Activated effector memory CD4-positive, alpha-beta T cell treated with anti-CD3 and anti-CD28 coated beads, Interleukin-2, amount 50 U/mL, for 16 hours (primary cell): ENCODE results near the gene NFATC4.
A peak's percentile ranks its signal among the peaks of the same experiment; 100 is the strongest.

Experiments
- DNase-seq: peaks from one replicate; pipeline ENCODE4 v3.0.0-alpha.2; 2020

NFATC4 gene

GRCh38 chr14:24411443-24412389, 43.7 kb downstream of the NFATC4 start:
- DNase-seq = peak; percentile 73

- DNase-seq = no peak
Measured at GRCh38 chr14:24414077-24414476, 46.1 kb downstream of the NFATC4 start.

GRCh38 chr14:24414732-24415420, 46.9 kb downstream of the NFATC4 start:
- DNase-seq = no peak

- DNase-seq = no peak
Measured at GRCh38 chr14:24415421-24416253, 47.7 kb downstream of the NFATC4 start.

GRCh38 chr14:24416254-24416931, 48.4 kb downstream of the NFATC4 start:
- no peak for DNase-seq

GRCh38 chr14:24416932-24417619, 49.1 kb downstream of the NFATC4 start:
- DNase-seq = no peak

GRCh38 chr14:24417832-24418491, 50.0 kb downstream of the NFATC4 start:
- DNase-seq = no peak

GRCh38 chr14:24418492-24418873, 50.5 kb downstream of the NFATC4 start:
- DNase-seq = no peak

- no peak for DNase-seq
Measured at GRCh38 chr14:24422261-24422660, 54.3 kb downstream of the NFATC4 start.

GRCh38 chr14:24422694-24423601, 55.0 kb downstream of the NFATC4 start:
- DNase-seq = no peak

- no peak for DNase-seq
Measured at GRCh38 chr14:24425704-24426103, 57.7 kb downstream of the NFATC4 start.

GRCh38 chr14:24426150-24426911, 58.3 kb downstream of the NFATC4 start:
- no peak for DNase-seq

- peak; percentile 63 for DNase-seq
Measured at GRCh38 chr14:24426912-24427536, 59.0 kb downstream of the NFATC4 start.

- DNase-seq = no peak
Measured at GRCh38 chr14:24427537-24428508, 59.8 kb downstream of the NFATC4 start.

GRCh38 chr14:24428628-24429394, 60.8 kb downstream of the NFATC4 start:
- DNase-seq = no peak
